Naive thymus-derived CD4-positive, alpha-beta T cell (primary cell): Measurements from ENCODE around the gene BCAT1. TPM values are rescaled to one million over a fixed set of nuclear protein-coding genes. Genes with fewer than 3 reads are reported as not detected.

Experiments
- ATAC-seq: fragments of 150-1000 bp; cut with Tn5 transposase; 2 replicates; pipeline ENCODE4 v1.10.0; 2021; ENCODE audit warnings: mild to moderate bottlenecking, moderate library complexity
- CTCF ChIA-PET: fragments of 350-600 bp; sonication (Branson Sonifier 250); formaldehyde crosslinking; loops from one replicate; lab custom pipeline; 2021; ENCODE audit warnings: antibody characterized with exemption; lab: Charles Lee
- POLR2A ChIA-PET: fragments of 350-600 bp; sonication (Branson Sonifier 250); formaldehyde crosslinking; loops from one replicate; lab custom pipeline; 2021; ENCODE audit warnings: antibody characterized with exemption, inconsistent platforms; lab: Charles Lee
- DNase-seq, 9 donors: peaks; one replicate each; pipeline versions ENCODE4 v3.0.0 to v3.0.0-alpha.2; 2020 to 2022; ENCODE audit warnings: mixed read lengths in 1 of 9
- H3K27ac ChIP-seq: one replicate; pipeline ENCODE4 v1.7.0; 2013; ENCODE audit warnings: mild to moderate bottlenecking, low read depth, low read length, moderate library complexity
- H3K27me3 ChIP-seq, 2 donors: one replicate each; pipeline ENCODE4 v1.7.0; 2013; ENCODE audit warnings: low read length in 2 of 2, mild to moderate bottlenecking in 2 of 2, moderate library complexity in 2 of 2; ENCODE audit not compliant: control insufficient read depth in 2 of 2, insufficient read depth in 2 of 2
- H3K36me3 ChIP-seq, 3 experiments: 1 replicate in 2 of 3; 2 replicates in 1 of 3; pipeline ENCODE4 v1.7.0; 2013; ENCODE audit warnings: low read length in 3 of 3, mild to moderate bottlenecking in 3 of 3, moderate library complexity in 1 of 3; ENCODE audit not compliant: insufficient read depth in 3 of 3, control insufficient read depth in 2 of 3
- H3K4me1 ChIP-seq, 2 donors: one replicate each; pipeline ENCODE4 v1.7.0; 2013; ENCODE audit warnings: low read length in 2 of 2, mild to moderate bottlenecking in 2 of 2, moderate library complexity in 1 of 2; ENCODE audit not compliant: control insufficient read depth in 2 of 2, insufficient read depth in 2 of 2
- H3K4me3 ChIP-seq: 2 replicates; pipeline ENCODE4 v1.7.0; 2013; ENCODE audit warnings: mild to moderate bottlenecking, low read length
- H3K9me3 ChIP-seq, 3 experiments: 1 replicate in 2 of 3; 2 replicates in 1 of 3; pipeline ENCODE4 v1.7.0; 2013; ENCODE audit warnings: low read length in 3 of 3; ENCODE audit not compliant: control insufficient read depth in 2 of 3
- H3K27ac Mint-ChIP-seq, 9 donors: one replicate each; pipeline ENCODE4 v1.8.0; 2020 to 2022; ENCODE audit warnings: mixed read lengths in 9 of 9, mild to moderate bottlenecking in 8 of 9, moderate library complexity in 5 of 9, inconsistent platforms in 2 of 9
- H3K27me3 Mint-ChIP-seq, 5 donors: one replicate each; pipeline ENCODE4 v1.8.0; 2021 to 2022; ENCODE audit warnings: mixed read lengths in 5 of 5, mild to moderate bottlenecking in 1 of 5
- H3K36me3 Mint-ChIP-seq, 5 donors: one replicate each; pipeline ENCODE4 v1.8.0; 2020 to 2022; ENCODE audit warnings: mixed read lengths in 5 of 5, mild to moderate bottlenecking in 3 of 5, inconsistent platforms in 1 of 5
- H3K4me1 Mint-ChIP-seq, 7 donors: one replicate each; pipeline ENCODE4 v1.8.0; 2020 to 2022; ENCODE audit warnings: mixed read lengths in 7 of 7, mild to moderate bottlenecking in 3 of 7, inconsistent platforms in 1 of 7
- H3K4me3 Mint-ChIP-seq, 10 donors: one replicate each; pipeline ENCODE4 v1.8.0; 2020 to 2022; ENCODE audit warnings: mild to moderate bottlenecking in 10 of 10, mixed read lengths in 10 of 10, moderate library complexity in 6 of 10, inconsistent platforms in 2 of 10
- H3K9me3 Mint-ChIP-seq, 11 donors: one replicate each; pipeline ENCODE4 v1.8.0; 2020 to 2022; ENCODE audit warnings: mixed read lengths in 11 of 11, mild to moderate bottlenecking in 4 of 11, inconsistent platforms in 1 of 11, moderate library complexity in 1 of 11
- intact Hi-C, 2 donors: fragments of 100-400 bp; cut with micrococcal nuclease; formaldehyde crosslinking; loops; one replicate each; pipeline ENCODE4 v1.15.1; 2023
- polyA plus RNA-seq, 2 donors: library from polyadenylated mRNA; unstranded; fragments of 300-500 nt; fragmentation: Illumina TruSeq; gene quantifications; one replicate each; pipeline ENCODE4 v1.2.3, GENCODE V29; 2021
- total RNA-seq, 6 experiments: library from RNA in 5 of 6; stranded (reverse) in 5 of 6; gene quantifications; 1 replicate in 5 of 6; 2 replicates in 1 of 6; pipeline ENCODE4 v1.2.3 and lab custom pipeline; 2021 to 2026

The BCAT1 gene
- total and polyA plus RNA-seq, 7 experiments from 2014 or later = 0.70 to 29.3 (median 1.1) TPM

GRCh38 chr12:24806386-24806785 lies 142.5 kb downstream of the BCAT1 start:
- no peak for ATAC-seq
- ChIA-PET CTCF (no interaction called here), POLR2A (no interaction called here)

GRCh38 chr12:24803430-24804245 lies 145.3 kb downstream of the BCAT1 start:
- DNase-seq (no peak), ATAC-seq (no peak)
- H3K27ac Mint-ChIP-seq = peak overlapping the region in 2 of 9 donors; percentile 33
- peaks cover 0 to 15% (median 6%) of the 10 kb centered on the region in 7 donors for H3K4me1 Mint-ChIP-seq
- no peaks in the 10 kb centered on the region for H3K27me3 ChIP-seq
- no peaks in the 10 kb centered on the region for H3K36me3 ChIP-seq
- CTCF ChIA-PET = no interaction called here
- intact Hi-C loops = no loop called here
- H3K36me3 Mint-ChIP-seq = peaks cover 0 to 22% (median 0%) of the 10 kb centered on the region in 5 donors
- no peak overlapping the region for H3K27ac ChIP-seq
- peaks cover 0 to 23% (median 3%) of the 10 kb centered on the region in 11 donors for H3K9me3 Mint-ChIP-seq
- no peak overlapping the region for H3K4me3 Mint-ChIP-seq
- POLR2A ChIA-PET = no interaction called here
- H3K27me3 Mint-ChIP-seq = peaks cover 0 to 3% (median 0%) of the 10 kb centered on the region in 5 donors
- H3K4me3 ChIP-seq = no peak overlapping the region
- H3K4me1 ChIP-seq = peaks cover 0 to 11% of the 10 kb centered on the region in 2 donors
- no peaks in the 10 kb centered on the region for H3K9me3 ChIP-seq

More at GRCh38 chr12:24806386-24806785, 142.5 kb downstream of the BCAT1 start:
- peaks cover 0 to 3% (median 0%) of the 10 kb centered on the region in 5 donors for H3K27me3 Mint-ChIP-seq
- Histone ChIP-seq H3K9me3 (no peaks in the 10 kb centered on the region), H3K27ac (no peak overlapping the region), H3K27me3 (no peaks in the 10 kb centered on the region), H3K4me3 (no peak overlapping the region), H3K36me3 (no peaks in the 10 kb centered on the region), H3K4me1 (peaks cover 0 to 11% of the 10 kb centered on the region in 2 donors)
- no peak overlapping the region for H3K27ac Mint-ChIP-seq
- H3K4me3 Mint-ChIP-seq = no peak overlapping the region
- H3K36me3 Mint-ChIP-seq = peaks cover 0 to 22% (median 4%) of the 10 kb centered on the region in 5 donors
- peaks cover 0 to 15% (median 6%) of the 10 kb centered on the region in 7 donors for H3K4me1 Mint-ChIP-seq
- DNase-seq = no peak
- intact Hi-C loops = no loop called here
- H3K9me3 Mint-ChIP-seq = peaks cover 0 to 24% (median 4%) of the 10 kb centered on the region in 11 donors

- DNase-seq (no peak), ATAC-seq (no peak)
- Histone ChIP-seq H3K27me3 (no peaks in the 10 kb centered on the region), H3K9me3 (no peaks in the 10 kb centered on the region), H3K36me3 (no peaks in the 10 kb centered on the region), H3K27ac (no peak overlapping the region), H3K4me3 (no peak overlapping the region), H3K4me1 (peaks cover 0 to 8% of the 10 kb centered on the region in 2 donors)
- POLR2A ChIA-PET = no interaction called here
- Mint-ChIP-seq H3K9me3 (peaks cover 0 to 13% (median 0%) of the 10 kb centered on the region in 11 donors), H3K4me3 (no peak overlapping the region), H3K36me3 (peaks cover 0 to 19% (median 0%) of the 10 kb centered on the region in 5 donors), H3K27ac (no peak overlapping the region), H3K27me3 (peaks cover 0 to 3% (median 0%) of the 10 kb centered on the region in 5 donors), H3K4me1 (peaks cover 2 to 39% (median 22%) of the 10 kb centered on the region in 7 donors)
- CTCF ChIA-PET = no interaction called here
- intact Hi-C loops = loop anchor here in 1 of 2 donors (5.0 kb wide), 1 partner anchor 39 kb away; no protein-coding TSS in a partner anchor
Measured at GRCh38 chr12:24798335-24798734, 150.6 kb downstream of the BCAT1 start.

GRCh38 chr12:24797901-24798300 lies 151.0 kb downstream of the BCAT1 start:
- no peak overlapping the region for H3K27ac ChIP-seq

GRCh38 chr12:24796876-24797275 lies 152.0 kb downstream of the BCAT1 start:
- ChIA-PET POLR2A (no interaction called here), CTCF (interaction anchor here (0.6 kb wide), 1 partner anchor 51 kb away, joined by 3 read pairs; no protein-coding TSS in a partner anchor)
- no peaks in the 10 kb centered on the region for H3K36me3 ChIP-seq
- H3K36me3 Mint-ChIP-seq = peaks cover 0 to 12% (median 0%) of the 10 kb centered on the region in 5 donors
- intact Hi-C loops = loop anchor here (2.0 to 5.0 kb wide), 2 partner anchors 18 to 40 kb away; no protein-coding TSS in a partner anchor
- DNase-seq (no peak), ATAC-seq (no peak)
- H3K27me3 ChIP-seq = no peaks in the 10 kb centered on the region
- peaks cover 0 to 3% of the 10 kb centered on the region in 2 donors for H3K4me1 ChIP-seq
- H3K9me3 Mint-ChIP-seq = peaks cover 0 to 8% (median 0%) of the 10 kb centered on the region in 11 donors
- no peaks in the 10 kb centered on the region for H3K9me3 ChIP-seq
- no peak overlapping the region for H3K27ac Mint-ChIP-seq
- H3K4me3 Mint-ChIP-seq = peak overlapping the region in 6 of 10 donors; percentile 14 to 51 (median 26)
- no peak overlapping the region for H3K27ac ChIP-seq
- H3K27me3 Mint-ChIP-seq = peaks cover 0 to 3% (median 0%) of the 10 kb centered on the region in 5 donors
- H3K4me1 Mint-ChIP-seq = peaks cover 3 to 44% (median 20%) of the 10 kb centered on the region in 7 donors
- no peak overlapping the region for H3K4me3 ChIP-seq

More at GRCh38 chr12:24797901-24798300, 151.0 kb downstream of the BCAT1 start:
- ChIA-PET CTCF (no interaction called here), POLR2A (no interaction called here)
- Mint-ChIP-seq H3K27me3 (peaks cover 0 to 3% (median 0%) of the 10 kb centered on the region in 5 donors), H3K36me3 (peaks cover 0 to 15% (median 0%) of the 10 kb centered on the region in 5 donors), H3K27ac (no peak overlapping the region), H3K9me3 (peaks cover 0 to 11% (median 0%) of the 10 kb centered on the region in 11 donors), H3K4me3 (no peak overlapping the region), H3K4me1 (peaks cover 0 to 39% (median 20%) of the 10 kb centered on the region in 7 donors)
- DNase-seq = no peak
- Histone ChIP-seq H3K4me1 (peaks cover 0 to 3% of the 10 kb centered on the region in 2 donors), H3K9me3 (no peaks in the 10 kb centered on the region), H3K4me3 (no peak overlapping the region), H3K36me3 (no peaks in the 10 kb centered on the region), H3K27me3 (no peaks in the 10 kb centered on the region)
- ATAC-seq = no peak
- intact Hi-C loops = loop anchor here (2.0 to 5.0 kb wide), 2 partner anchors 17 to 39 kb away; no protein-coding TSS in a partner anchor

- Histone ChIP-seq H3K4me1 (peaks cover 0 to 3% of the 10 kb centered on the region in 2 donors), H3K36me3 (no peaks in the 10 kb centered on the region), H3K27me3 (no peaks in the 10 kb centered on the region), H3K27ac (no peak overlapping the region), H3K9me3 (no peaks in the 10 kb centered on the region), H3K4me3 (peak overlapping the region; percentile 51)
- Mint-ChIP-seq H3K4me1 (peaks cover 3 to 46% (median 24%) of the 10 kb centered on the region in 7 donors), H3K27me3 (peaks cover 0 to 3% (median 0%) of the 10 kb centered on the region in 5 donors), H3K36me3 (peaks cover 0 to 10% (median 0%) of the 10 kb centered on the region in 5 donors), H3K27ac (peak overlapping the region; percentile 26 to 94 (median 78)), H3K9me3 (peaks cover 0 to 8% (median 0%) of the 10 kb centered on the region in 11 donors), H3K4me3 (peak overlapping the region; percentile 72 to 94 (median 85))
- ChIA-PET CTCF (no interaction called here), POLR2A (no interaction called here)
- intact Hi-C loops = loop anchor here (2.0 to 5.0 kb wide), 2 partner anchors 19 to 41 kb away; no protein-coding TSS in a partner anchor
- ATAC-seq (peak; percentile 26), DNase-seq (peak in 2 of 9 donors; percentile 11 to 31)
Measured at GRCh38 chr12:24795699-24796347, 153.1 kb downstream of the BCAT1 start.
